B cell (primary cell): Measurements from ENCODE around the gene PIAS2. TPM values are rescaled to one million over a fixed set of nuclear protein-coding genes. Genes with fewer than 3 reads are reported as not detected.
"Not testable (repeated sequence)": the region's sequence is repeated elsewhere in the genome, so short reads cannot be mapped to it uniquely, and the experiment has no call there.

ENCODE experiments used
- ATAC-seq: fragments of 200-7000 bp; cut with Tn5 transposase; one replicate; pipeline ENCODE4 v1.10.0; 2021; ENCODE audit warnings: low read depth, mild to moderate bottlenecking, moderate number of reproducible peaks, moderate library complexity
- CTCF ChIA-PET: fragments of 350-600 bp; sonication (Branson Sonifier 250); formaldehyde crosslinking; loops from one replicate; lab custom pipeline; 2021; ENCODE audit warnings: antibody characterized with exemption, inconsistent platforms; lab: Charles Lee
- POLR2A ChIA-PET: fragments of 350-600 bp; sonication (Branson Sonifier 250); formaldehyde crosslinking; loops from one replicate; lab custom pipeline; 2021; ENCODE audit warnings: antibody characterized with exemption; lab: Charles Lee
- DNase-seq: peaks from one replicate; pipeline ENCODE4 v3.0.0; 2013
- H2AFZ ChIP-seq: 2 replicates; pipeline ENCODE4 v1.6.1; 2012; ENCODE audit warnings: mild to moderate bottlenecking, low read depth, low read length; ENCODE audit not compliant: insufficient read depth, poor library complexity, severe bottlenecking
- H3K27ac ChIP-seq, 2 donors: 1 replicate in 1 of 2; 2 replicates in 1 of 2; pipeline ENCODE4 v1.5.1; 2012 to 2013; ENCODE audit warnings: low read length in 2 of 2, mild to moderate bottlenecking in 2 of 2, moderate library complexity in 1 of 2
- H3K27me3 ChIP-seq, 4 experiments: fragments of 200-600 bp in 1 of 4; sonication (generic) in 1 of 4; replicated peaks in 1 of 4; 1 replicate in 2 of 4; 2 replicates in 2 of 4; pipeline versions ENCODE4 v1.6.1 to v1.7.0; 2013 to 2016; ENCODE audit warnings: low read length in 3 of 4, mild to moderate bottlenecking in 2 of 4, mixed read lengths in 1 of 4, moderate library complexity in 1 of 4; ENCODE audit not compliant: insufficient read depth in 4 of 4, control insufficient read depth in 3 of 4; ENCODE audit errors: control extremely low read depth in 1 of 4
- H3K36me3 ChIP-seq, 2 experiments: replicated peaks in 1 of 2; 1 replicate in 1 of 2; 2 replicates in 1 of 2; pipeline versions ENCODE4 v1.6.1 to v1.7.1; 2013; ENCODE audit warnings: low read length in 1 of 2; ENCODE audit not compliant: insufficient read depth in 2 of 2, control insufficient read depth in 1 of 2; ENCODE audit errors: control extremely low read depth in 1 of 2, extremely low read depth in 1 of 2
- H3K4me1 ChIP-seq, 2 donors: fragments of 200-600 bp in 1 of 2; sonication (generic) in 1 of 2; 1 replicate in 1 of 2; 2 replicates in 1 of 2; pipeline versions ENCODE4 v1.5.1 to v1.6.1; 2013 to 2017; ENCODE audit warnings: low read length in 2 of 2; ENCODE audit not compliant: control insufficient read depth in 2 of 2, insufficient read depth in 2 of 2
- H3K4me2 ChIP-seq: replicated peaks from 2 replicates; pipeline ENCODE3; 2012; ENCODE audit warnings: mild to moderate bottlenecking, low read depth, low read length; ENCODE audit not compliant: poor library complexity, severe bottlenecking
- H3K4me3 ChIP-seq, 5 experiments: fragments of 200-600 bp in 1 of 5; sonication (generic) in 1 of 5; 1 replicate in 3 of 5; 2 replicates in 2 of 5; pipeline versions ENCODE4 v1.5.1 to v1.7.0; 2011 to 2016; ENCODE audit warnings: low read length in 4 of 5, mild to moderate bottlenecking in 4 of 5, low read depth in 2 of 5, control low read depth in 1 of 5, moderate library complexity in 1 of 5; ENCODE audit not compliant: insufficient read depth in 1 of 5; ENCODE audit errors: control extremely low read depth in 1 of 5, extremely low read depth in 1 of 5
- H3K79me2 ChIP-seq: fragments of 200-600 bp; sonication (generic); one replicate; pipeline ENCODE4 v1.6.0; 2016; ENCODE audit warnings: low read length; ENCODE audit not compliant: control insufficient read depth, insufficient read depth
- H3K9ac ChIP-seq: fragments of 200-600 bp; sonication (generic); 2 replicates; pipeline ENCODE4 v1.6.1; 2017; ENCODE audit warnings: mild to moderate bottlenecking, low read length, moderate library complexity
- H3K9me3 ChIP-seq, 3 donors: one replicate each; pipeline versions ENCODE4 v1.6.1 to v1.7.1; 2013; ENCODE audit warnings: low read length in 2 of 3; ENCODE audit not compliant: control insufficient read depth in 2 of 3, insufficient read depth in 1 of 3; ENCODE audit errors: control extremely low read depth in 1 of 3
- H4K20me1 ChIP-seq: 2 replicates; pipeline ENCODE4 v1.6.0; 2012; ENCODE audit warnings: mild to moderate bottlenecking, low read length; ENCODE audit not compliant: insufficient read depth, control insufficient read depth, poor library complexity, severe bottlenecking
- H3K27ac Mint-ChIP-seq: one replicate; pipeline ENCODE4 v1.8.0; 2021; ENCODE audit warnings: mixed read lengths
- H3K27me3 Mint-ChIP-seq: one replicate; pipeline ENCODE4 v1.8.0; 2021; ENCODE audit warnings: mixed read lengths
- H3K4me1 Mint-ChIP-seq: one replicate; pipeline ENCODE4 v1.8.0; 2021; ENCODE audit warnings: mixed read lengths
- H3K4me3 Mint-ChIP-seq: one replicate; pipeline ENCODE4 v1.8.0; 2021; ENCODE audit warnings: mixed read lengths
- H3K9me3 Mint-ChIP-seq: one replicate; pipeline ENCODE4 v1.8.0; 2022; ENCODE audit warnings: mixed read lengths; ENCODE audit not compliant: insufficient read depth
- EZH2 ChIP-seq: IDR thresholded peaks from 2 replicates; pipeline ENCODE4 v1.6.1; 2012; ENCODE audit warnings: borderline replicate concordance, low read depth, mild to moderate bottlenecking, moderate library complexity, low read length; ENCODE audit not compliant: insufficient read depth, poor library complexity, severe bottlenecking
- WGBS: methylation state at CpG from one replicate; pipeline ENCODE4 v1.1.5; 2013; ENCODE audit warnings: missing lambda C conversion rate; ENCODE audit not compliant: insufficient coverage; 5-methylcytosine and 5-hydroxymethylcytosine counted together
- intact Hi-C: fragments of 100-400 bp; cut with micrococcal nuclease; formaldehyde crosslinking; loops from one replicate; pipeline ENCODE4 v1.10.0; 2022
- polyA plus RNA-seq: library from polyadenylated mRNA; depleted of rRNA; stranded (reverse); fragments of >200 nt; gene quantifications from 2 replicates; pipeline ENCODE4 v1.2.3, GENCODE V29; 2012
- total RNA-seq, 2 donors: library from RNA; stranded (reverse); fragments of 120-200 nt in 1 of 2; gene quantifications; 1 replicate in 1 of 2; 2 replicates in 1 of 2; pipeline versions ENCODE4 v1.2.3 to v1.2.4, GENCODE V29; 2013 to 2022
- TF ChIP-seq, protein P1 (sequence below): fragments of 200-600 bp; IDR thresholded peaks from one replicate; pipeline ENCODE4 v1.8.0; 2022; ENCODE audit warnings: antibody characterized with exemption, mild to moderate bottlenecking

The PIAS2 gene
- total and polyA plus RNA-seq, 2 donors (not counting 1 experiment from before 2014, with no cell fraction given) = 7.3 to 51.1 TPM

DNA sequence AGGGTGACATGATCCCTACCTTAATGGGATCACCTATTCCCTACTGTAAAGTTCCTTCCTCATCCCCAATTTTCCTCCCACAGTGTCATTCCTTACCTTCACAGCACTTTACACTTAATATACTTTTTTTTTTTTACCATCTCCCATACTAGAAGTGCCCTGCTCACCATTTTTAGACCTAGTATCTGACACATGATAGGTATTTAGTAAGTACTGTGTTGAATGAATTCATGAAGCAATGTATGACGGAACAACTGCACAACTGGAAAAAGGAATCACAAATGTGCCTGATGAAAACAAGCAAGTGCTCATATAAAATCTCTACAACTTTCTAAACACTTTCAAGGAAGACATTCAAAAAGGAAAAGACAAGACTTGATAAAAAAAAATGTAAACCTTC, 83.4 kb downstream of the PIAS2 start:
- H3K4me1 ChIP-seq = no peaks in the 10 kb centered on the region
- H3K27me3 ChIP-seq = no peaks in the 10 kb centered on the region
- H3K4me3 Mint-ChIP-seq = no peak overlapping the region
- no CpG with 5 or more reads among the region's 1 CpG for WGBS
- H3K79me2 ChIP-seq = no peaks in the 10 kb centered on the region
- H3K27ac Mint-ChIP-seq = no peak overlapping the region
- H3K36me3 ChIP-seq = peaks cover 3 to 22% of the 10 kb centered on the region in 2 experiments
- no peaks in the 10 kb centered on the region for H3K4me1 Mint-ChIP-seq
- no peaks in the 10 kb centered on the region for H4K20me1 ChIP-seq
- POLR2A ChIA-PET = no interaction called here
- no peaks in the 10 kb centered on the region for H3K27me3 Mint-ChIP-seq
- H3K9ac ChIP-seq = no peak overlapping the region
- H3K4me2 ChIP-seq = no peak overlapping the region
- no peak for DNase-seq
- H2AFZ ChIP-seq = no peak overlapping the region
- TF ChIP-seq EZH2 = no peak
- TF ChIP-seq, protein P1, sequence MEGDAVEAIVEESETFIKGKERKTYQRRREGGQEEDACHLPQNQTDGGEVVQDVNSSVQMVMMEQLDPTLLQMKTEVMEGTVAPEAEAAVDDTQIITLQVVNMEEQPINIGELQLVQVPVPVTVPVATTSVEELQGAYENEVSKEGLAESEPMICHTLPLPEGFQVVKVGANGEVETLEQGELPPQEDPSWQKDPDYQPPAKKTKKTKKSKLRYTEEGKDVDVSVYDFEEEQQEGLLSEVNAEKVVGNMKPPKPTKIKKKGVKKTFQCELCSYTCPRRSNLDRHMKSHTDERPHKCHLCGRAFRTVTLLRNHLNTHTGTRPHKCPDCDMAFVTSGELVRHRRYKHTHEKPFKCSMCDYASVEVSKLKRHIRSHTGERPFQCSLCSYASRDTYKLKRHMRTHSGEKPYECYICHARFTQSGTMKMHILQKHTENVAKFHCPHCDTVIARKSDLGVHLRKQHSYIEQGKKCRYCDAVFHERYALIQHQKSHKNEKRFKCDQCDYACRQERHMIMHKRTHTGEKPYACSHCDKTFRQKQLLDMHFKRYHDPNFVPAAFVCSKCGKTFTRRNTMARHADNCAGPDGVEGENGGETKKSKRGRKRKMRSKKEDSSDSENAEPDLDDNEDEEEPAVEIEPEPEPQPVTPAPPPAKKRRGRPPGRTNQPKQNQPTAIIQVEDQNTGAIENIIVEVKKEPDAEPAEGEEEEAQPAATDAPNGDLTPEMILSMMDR = no peak
- intact Hi-C loops = no loop called here
- no peak for ATAC-seq
- CTCF ChIA-PET = no interaction called here
- H3K4me3 ChIP-seq = no peak overlapping the region
- no peak overlapping the region for H3K27ac ChIP-seq
- H3K9me3 ChIP-seq = no peaks in the 10 kb centered on the region
- H3K9me3 Mint-ChIP-seq = no peaks in the 10 kb centered on the region

GRCh38 chr18:46832849-46833248, 84.5 kb downstream of the PIAS2 start:
- Histone ChIP-seq H3K4me2 (no peak overlapping the region), H3K36me3 (peaks cover 7 to 30% of the 10 kb centered on the region in 2 experiments), H3K9me3 (no peaks in the 10 kb centered on the region), H3K4me1 (no peaks in the 10 kb centered on the region), H2AFZ (no peak overlapping the region), H3K27ac (no peak overlapping the region), H3K27me3 (no peaks in the 10 kb centered on the region), H3K9ac (no peak overlapping the region), H3K4me3 (no peak overlapping the region), H4K20me1 (no peaks in the 10 kb centered on the region), H3K79me2 (no peaks in the 10 kb centered on the region)
- intact Hi-C loops = no loop called here
- Mint-ChIP-seq H3K4me1 (no peaks in the 10 kb centered on the region), H3K4me3 (no peak overlapping the region), H3K27ac (no peak overlapping the region), H3K27me3 (no peaks in the 10 kb centered on the region), H3K9me3 (no peaks in the 10 kb centered on the region)
- ChIA-PET POLR2A (no interaction called here), CTCF (no interaction called here)
- no peak for DNase-seq
- TF ChIP-seq, protein P1 = no peak
- no peak for TF ChIP-seq EZH2
- no CpG with 5 or more reads among the region's 2 CpGs for WGBS
- no peak for ATAC-seq

DNA sequence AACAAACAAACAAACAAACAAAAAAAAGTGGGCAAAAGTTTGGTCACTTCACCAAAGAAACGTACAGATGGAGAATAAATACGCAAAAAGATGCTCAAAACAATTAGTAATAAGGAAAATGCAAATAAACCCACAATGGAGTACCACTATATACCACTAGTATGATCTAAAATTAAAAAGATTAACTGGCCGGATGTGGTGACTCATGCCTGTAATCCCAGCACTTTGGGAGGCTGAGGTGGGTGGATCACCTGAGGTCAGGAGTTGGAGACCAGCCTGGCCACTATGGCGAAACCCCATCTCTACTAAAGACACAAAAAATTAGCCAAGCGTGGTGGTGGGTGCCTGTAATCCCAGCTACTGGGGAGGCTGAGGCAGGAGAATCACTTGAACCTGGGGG, 84.9 kb downstream of the PIAS2 start:
- H4K20me1 ChIP-seq, H3K27me3 Mint-ChIP-seq, H3K79me2 ChIP-seq, H3K4me3 ChIP-seq, H3K4me1 ChIP-seq, H3K27ac Mint-ChIP-seq, H3K4me2 ChIP-seq, POLR2A ChIA-PET, H3K27ac ChIP-seq, H3K4me3 Mint-ChIP-seq, CTCF ChIA-PET, ATAC-seq, H3K4me1 Mint-ChIP-seq, H3K9me3 Mint-ChIP-seq, DNase-seq, H3K27me3 ChIP-seq, H2AFZ ChIP-seq, intact Hi-C loops, H3K9me3 ChIP-seq, H3K9ac ChIP-seq: not testable (repeated sequence)
- H3K36me3 ChIP-seq = peaks cover 10 to 35% of the 10 kb centered on the region in 2 experiments
- 100% methylated on average over 1 of the region's 5 CpGs for WGBS
